ENCODE measurements around the gene SLC15A3.

SLC15A3 gene

DNA sequence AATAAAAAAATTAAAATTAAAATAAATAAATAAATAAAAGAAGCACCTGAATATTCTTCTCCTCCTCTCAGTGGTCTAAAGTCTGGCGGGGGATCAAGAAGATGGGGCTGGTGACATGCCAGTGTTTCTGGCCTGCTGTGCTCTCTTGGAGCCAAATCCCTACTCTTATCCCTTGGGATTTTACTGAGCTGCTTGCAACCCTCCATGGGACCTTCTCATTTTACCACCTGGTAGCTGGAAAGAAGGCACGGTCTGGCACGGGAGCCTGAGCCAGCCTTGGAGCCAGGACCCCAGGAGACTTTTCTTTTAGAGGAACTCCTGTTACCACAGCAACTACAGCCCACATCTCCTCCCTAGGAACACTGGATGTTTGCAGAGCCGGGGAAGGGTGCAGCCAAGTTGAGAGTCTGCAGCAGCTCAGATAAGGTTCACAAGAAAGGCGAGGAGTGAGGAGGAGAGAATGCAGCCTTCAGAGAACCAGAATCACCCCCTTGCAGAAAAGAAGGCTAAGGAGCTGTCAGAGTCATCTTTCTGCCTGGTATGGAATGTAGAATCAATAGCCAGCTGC is 41.0 kb upstream of the SLC15A3 start:
- in situ Hi-C loops (cut with MboI; ENCODE audit: low pct_unique_long_range_greater_than_20kb, low sequenced_read_pairs, unreplicated experiment) = no loop called here
- no peak for TF ChIP-seq CTCF (IDR thresholded peaks at IDR 0.05; ENCODE audit: extremely low read depth, insufficient read depth, missing control alignments)
- DNase-seq (ENCODE audit: low spot score) = no peak

DNA sequence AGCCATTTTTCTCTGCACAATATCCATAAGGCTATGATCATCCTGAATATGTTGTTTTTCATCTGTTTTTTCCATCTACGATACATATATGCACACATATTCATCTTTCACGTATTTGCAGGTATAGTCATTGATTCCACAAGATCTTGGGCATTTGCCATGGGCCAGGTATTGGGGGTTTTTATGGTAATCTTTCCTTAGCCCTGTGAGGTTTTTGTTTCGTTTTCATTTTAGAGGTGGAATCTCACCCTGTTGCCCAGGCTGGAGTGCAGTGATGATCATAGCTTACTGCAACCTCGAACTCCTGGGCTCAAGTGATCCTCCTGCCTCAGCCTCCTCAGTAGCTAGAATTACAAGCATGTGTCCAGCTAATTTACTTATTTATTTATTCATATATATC is 39.5 kb upstream of the SLC15A3 start:
- in situ Hi-C loops (cut with MboI; ENCODE audit: low pct_unique_long_range_greater_than_20kb, low sequenced_read_pairs, unreplicated experiment) = no loop called here
- no peak for DNase-seq (ENCODE audit: low spot score)
- no peak for TF ChIP-seq CTCF (IDR thresholded peaks at IDR 0.05; ENCODE audit: extremely low read depth, insufficient read depth, missing control alignments)

DNA sequence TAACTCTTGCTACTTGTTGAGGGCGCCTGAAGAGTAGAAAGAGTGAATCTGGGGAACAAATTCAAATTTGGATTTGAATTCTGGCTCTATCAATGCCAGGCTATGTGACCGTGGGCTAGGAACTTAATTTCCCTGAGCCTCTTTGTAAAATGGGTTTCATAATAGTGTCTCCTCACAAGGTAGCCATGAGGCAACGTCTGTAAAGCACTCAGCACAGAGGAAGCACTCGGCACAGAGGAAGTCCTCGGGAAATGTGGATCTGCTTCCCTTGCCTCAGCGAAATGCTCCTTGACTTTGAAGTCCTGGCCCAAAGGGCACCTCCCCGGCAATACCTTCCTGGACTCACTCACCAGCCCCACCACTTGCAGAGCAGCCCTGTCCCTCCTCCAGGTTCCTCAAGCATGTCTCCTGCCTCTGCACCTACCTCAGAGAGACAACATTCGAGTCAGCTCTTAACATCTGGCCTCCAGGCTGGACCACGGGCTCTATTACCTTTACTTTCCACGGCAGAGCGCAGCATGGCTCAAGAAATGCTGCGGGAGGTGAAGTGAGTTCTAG is 37.2 kb upstream of the SLC15A3 start:
- TF ChIP-seq CTCF (IDR thresholded peaks at IDR 0.05; ENCODE audit: extremely low read depth, insufficient read depth, missing control alignments) = no peak
- in situ Hi-C loops (cut with MboI; ENCODE audit: low pct_unique_long_range_greater_than_20kb, low sequenced_read_pairs, unreplicated experiment) = no loop called here
- DNase-seq (ENCODE audit: low spot score) = no peak

- DNase-seq (ENCODE audit: low spot score) = no peak
- no peak for TF ChIP-seq CTCF (IDR thresholded peaks at IDR 0.05; ENCODE audit: extremely low read depth, insufficient read depth, missing control alignments)
- in situ Hi-C loops (cut with MboI; ENCODE audit: low pct_unique_long_range_greater_than_20kb, low sequenced_read_pairs, unreplicated experiment) = no loop called here
Observed at GRCh38 chr11:60988658-60989057, 36.7 kb upstream of the SLC15A3 start.

DNA sequence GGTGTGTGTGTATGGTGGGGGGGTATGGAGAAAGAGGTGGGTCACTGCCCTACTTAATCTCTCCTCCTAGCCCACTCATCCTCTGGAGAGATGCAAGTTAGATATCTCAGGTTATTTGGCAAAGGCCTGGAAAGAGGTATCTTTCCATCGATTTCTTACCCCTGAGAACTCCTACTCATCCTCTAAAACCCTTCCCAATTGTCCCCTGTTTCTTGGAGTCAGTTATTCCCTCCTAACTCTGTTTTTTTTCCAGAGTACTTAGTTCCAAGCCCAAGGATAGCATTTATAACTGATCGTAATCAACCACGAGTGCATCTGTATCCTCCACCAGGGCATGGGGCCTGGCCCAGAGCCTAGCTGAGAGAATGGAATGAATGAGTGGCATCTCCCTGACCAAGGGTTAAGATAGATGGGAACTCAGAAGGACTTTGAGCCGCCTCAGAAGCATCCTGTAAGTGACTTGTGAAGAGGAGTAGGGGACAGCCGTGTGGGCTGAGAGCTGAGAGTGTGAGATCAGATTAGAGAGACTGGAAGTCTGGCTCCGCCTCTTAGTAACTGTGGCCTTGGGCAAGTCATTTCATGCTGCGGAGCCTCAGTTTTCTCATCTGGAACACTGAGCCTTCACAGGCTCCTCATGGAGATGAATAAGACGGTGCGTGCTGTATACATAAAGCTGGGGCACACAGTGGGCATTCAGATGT is 35.8 kb upstream of the SLC15A3 start:
- DNase-seq (ENCODE audit: low spot score) = no peak
- in situ Hi-C loops (cut with MboI; ENCODE audit: low pct_unique_long_range_greater_than_20kb, low sequenced_read_pairs, unreplicated experiment) = no loop called here
- TF ChIP-seq CTCF (IDR thresholded peaks at IDR 0.05; ENCODE audit: extremely low read depth, insufficient read depth, missing control alignments) = no peak

- in situ Hi-C loops (cut with MboI; ENCODE audit: low pct_unique_long_range_greater_than_20kb, low sequenced_read_pairs, unreplicated experiment) = no loop called here
- TF ChIP-seq CTCF (IDR thresholded peaks at IDR 0.05; ENCODE audit: extremely low read depth, insufficient read depth, missing control alignments) = no peak
- DNase-seq (ENCODE audit: low spot score) = no peak
Observed at GRCh38 chr11:60985991-60986915, 34.3 kb upstream of the SLC15A3 start.

Measured in GM13977 (cell line).